Measurements from ENCODE around the gene PIGL. TPM values are rescaled to one million over a fixed set of nuclear protein-coding genes. Genes with fewer than 3 reads are reported as not detected.

The PIGL gene
- polyA plus RNA-seq, 6 donors from 2014 or later: 7.1 to 16.1 (median 9.5) TPM

DNA sequence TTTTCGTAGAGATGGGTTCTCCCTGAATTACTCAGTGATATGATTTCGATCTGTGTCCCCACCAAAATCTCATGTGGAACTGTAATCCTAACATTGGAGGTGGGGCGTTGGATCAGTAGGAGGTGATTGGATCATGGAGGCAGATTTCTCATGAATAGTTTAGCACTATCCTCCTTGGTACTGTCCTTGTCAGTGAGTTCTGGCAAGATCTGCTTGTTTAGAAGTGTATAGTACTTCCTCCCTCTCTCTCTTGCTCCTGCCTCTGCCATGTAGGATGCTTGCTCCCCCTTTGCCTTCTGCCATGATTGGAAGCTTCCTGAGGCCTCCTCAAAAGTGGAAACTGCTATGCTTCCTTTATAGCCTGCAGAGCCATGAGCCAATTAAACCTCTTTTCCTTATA lies 22.9 kb downstream of the PIGL start:
- ATAC-seq (ENCODE audit: low read depth in 2 of 2): no peak
- Mint-ChIP-seq H3K36me3 (no peaks in the 10 kb centered on the region), H3K4me3 (no peak overlapping the region), H3K27me3 (no peaks in the 10 kb centered on the region), H3K9me3 (no peaks in the 10 kb centered on the region), H3K4me1 (peaks cover 0 to 4% (median 3%) of the 10 kb centered on the region in 3 donors), H3K27ac (peak overlapping the region in 1 of 6 donors; percentile 95)
- DNase-seq: no peak

GRCh38 chr17:16241906-16242399 lies 24.9 kb downstream of the PIGL start:
- no peak for ATAC-seq (ENCODE audit: low read depth in 2 of 2)
- peaks cover 0 to 3% of the 10 kb centered on the region in 2 donors for H3K36me3 Mint-ChIP-seq
- H3K9me3 Mint-ChIP-seq: no peaks in the 10 kb centered on the region
- peaks cover 0 to 5% (median 3%) of the 10 kb centered on the region in 3 donors for H3K4me1 Mint-ChIP-seq
- no peak for DNase-seq
- H3K27me3 Mint-ChIP-seq: no peaks in the 10 kb centered on the region
- no peak overlapping the region for H3K4me3 Mint-ChIP-seq
- peak overlapping the region in 2 of 6 donors; percentile 31 to 51 for H3K27ac Mint-ChIP-seq

- ATAC-seq (ENCODE audit: low read depth in 2 of 2) (no peak), DNase-seq (no peak)
- Mint-ChIP-seq H3K4me1 (peaks cover 0 to 9% (median 3%) of the 10 kb centered on the region in 3 donors), H3K36me3 (peaks cover 4 to 9% of the 10 kb centered on the region in 2 donors), H3K27ac (no peak overlapping the region), H3K4me3 (no peak overlapping the region), H3K9me3 (no peaks in the 10 kb centered on the region), H3K27me3 (no peaks in the 10 kb centered on the region)
Observed at GRCh38 chr17:16243385-16243784, 26.4 kb downstream of the PIGL start.

- no peaks in the 10 kb centered on the region for H3K27me3 Mint-ChIP-seq
- ATAC-seq (ENCODE audit: low read depth in 2 of 2): no peak
- no peak overlapping the region for H3K4me3 Mint-ChIP-seq
Observed at GRCh38 chr17:16243801-16244567, 27.0 kb downstream of the PIGL start.

GRCh38 chr17:16247586-16247984 lies 30.6 kb downstream of the PIGL start:
- no peak for ATAC-seq (ENCODE audit: low read depth in 2 of 2)
- no peaks in the 10 kb centered on the region for H3K27me3 Mint-ChIP-seq
- H3K27ac Mint-ChIP-seq: no peak overlapping the region

More at GRCh38 chr17:16243801-16244567, 27.0 kb downstream of the PIGL start:
- Mint-ChIP-seq H3K27ac (no peak overlapping the region), H3K36me3 (peaks cover 8 to 15% of the 10 kb centered on the region in 2 donors), H3K9me3 (no peaks in the 10 kb centered on the region), H3K4me1 (peaks cover 0 to 13% (median 4%) of the 10 kb centered on the region in 3 donors)
- DNase-seq: no peak

GRCh38 chr17:16250635-16251034 lies 33.6 kb downstream of the PIGL start:
- Mint-ChIP-seq H3K27me3 (no peaks in the 10 kb centered on the region), H3K4me1 (peaks cover 1 to 9% (median 9%) of the 10 kb centered on the region in 3 donors), H3K27ac (peak overlapping the region in 2 of 6 donors; percentile 1 to 42), H3K4me3 (no peak overlapping the region), H3K9me3 (no peaks in the 10 kb centered on the region), H3K36me3 (peaks cover 14 to 15% of the 10 kb centered on the region in 2 donors)
- ATAC-seq (ENCODE audit: low read depth in 2 of 2) (no peak), DNase-seq (no peak)

More at GRCh38 chr17:16247586-16247984, 30.6 kb downstream of the PIGL start:
- Mint-ChIP-seq H3K4me3 (no peak overlapping the region), H3K4me1 (peaks cover 0 to 9% (median 1%) of the 10 kb centered on the region in 3 donors), H3K9me3 (no peaks in the 10 kb centered on the region), H3K36me3 (peaks cover 14 to 15% of the 10 kb centered on the region in 2 donors)
- no peak for DNase-seq

GRCh38 chr17:16251043-16251442 lies 34.0 kb downstream of the PIGL start:
- no peak for ATAC-seq (ENCODE audit: low read depth in 2 of 2)
- Mint-ChIP-seq H3K4me3 (no peak overlapping the region), H3K27ac (peak overlapping the region in 3 of 6 donors; percentile 1 to 65 (median 64))

GRCh38 chr17:16251556-16251955 lies 34.5 kb downstream of the PIGL start:
- peaks cover 14 to 15% of the 10 kb centered on the region in 2 donors for H3K36me3 Mint-ChIP-seq
- no peaks in the 10 kb centered on the region for H3K9me3 Mint-ChIP-seq
- peaks cover 1 to 10% (median 9%) of the 10 kb centered on the region in 3 donors for H3K4me1 Mint-ChIP-seq
- H3K4me3 Mint-ChIP-seq: no peak overlapping the region
- DNase-seq (no peak), ATAC-seq (ENCODE audit: low read depth in 2 of 2) (no peak)
- no peaks in the 10 kb centered on the region for H3K27me3 Mint-ChIP-seq
- H3K27ac Mint-ChIP-seq: peak overlapping the region in 1 of 6 donors; percentile 64

More at GRCh38 chr17:16251043-16251442, 34.0 kb downstream of the PIGL start:
- H3K4me1 Mint-ChIP-seq: peaks cover 1 to 10% (median 9%) of the 10 kb centered on the region in 3 donors
- H3K36me3 Mint-ChIP-seq: peaks cover 14 to 15% of the 10 kb centered on the region in 2 donors
- no peaks in the 10 kb centered on the region for H3K9me3 Mint-ChIP-seq
- no peak for DNase-seq
- no peaks in the 10 kb centered on the region for H3K27me3 Mint-ChIP-seq

DNA sequence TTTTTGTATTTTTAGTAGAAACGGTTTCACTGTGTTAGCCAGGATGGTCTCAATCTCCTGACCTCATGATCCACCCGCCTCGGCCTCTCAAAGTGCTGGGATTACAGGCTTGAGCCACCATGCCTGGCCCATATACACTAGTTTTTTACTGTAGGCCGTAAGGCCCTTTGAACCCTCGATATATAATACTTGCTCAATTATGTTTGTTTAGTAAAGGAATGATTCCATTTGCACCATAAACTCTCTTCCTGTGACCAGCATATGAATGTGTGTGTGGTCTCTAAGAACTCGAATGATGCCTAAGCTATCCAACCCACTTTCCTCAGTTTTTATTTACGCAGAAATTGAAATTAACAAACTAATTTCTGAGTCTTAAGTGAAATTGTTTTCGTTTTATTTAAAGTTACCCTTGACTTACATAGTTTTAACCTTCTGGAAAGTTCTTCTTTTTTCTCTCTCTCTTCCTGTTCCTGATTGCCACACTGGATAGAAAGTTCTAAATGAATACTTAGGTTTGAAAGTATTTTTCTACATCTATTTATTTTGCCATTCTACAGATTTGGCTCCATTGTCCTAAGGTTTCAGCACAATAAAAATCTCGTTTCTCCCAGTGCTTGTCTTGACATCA lies 37.9 kb downstream of the PIGL start:
- ATAC-seq (ENCODE audit: low read depth in 2 of 2): no peak
- Mint-ChIP-seq H3K4me1 (peaks cover 0 to 10% (median 0%) of the 10 kb centered on the region in 3 donors), H3K27ac (peak overlapping the region in 3 of 6 donors; percentile 24 to 77 (median 53)), H3K27me3 (no peaks in the 10 kb centered on the region), H3K4me3 (no peak overlapping the region), H3K9me3 (no peaks in the 10 kb centered on the region), H3K36me3 (peaks cover 0 to 6% of the 10 kb centered on the region in 2 donors)
- DNase-seq: no peak

GRCh38 chr17:16255481-16255921 lies 38.5 kb downstream of the PIGL start:
- no peak for DNase-seq
- no peaks in the 10 kb centered on the region for H3K9me3 Mint-ChIP-seq
- peaks cover 0 to 6% of the 10 kb centered on the region in 2 donors for H3K36me3 Mint-ChIP-seq
- peaks cover 0 to 10% (median 0%) of the 10 kb centered on the region in 3 donors for H3K4me1 Mint-ChIP-seq
- H3K27me3 Mint-ChIP-seq: no peaks in the 10 kb centered on the region
- peak overlapping the region in 1 of 6 donors; percentile 77 for H3K27ac Mint-ChIP-seq
- ATAC-seq (ENCODE audit: low read depth in 2 of 2): no peak
- no peak overlapping the region for H3K4me3 Mint-ChIP-seq

GRCh38 chr17:16258901-16259300 lies 41.9 kb downstream of the PIGL start:
- ATAC-seq (ENCODE audit: low read depth in 2 of 2) (no peak), DNase-seq (no peak)
- no peaks in the 10 kb centered on the region for H3K27me3 Mint-ChIP-seq
- H3K4me1 Mint-ChIP-seq: peaks cover 0 to 10% (median 0%) of the 10 kb centered on the region in 3 donors
- no peaks in the 10 kb centered on the region for H3K36me3 Mint-ChIP-seq
- no peak overlapping the region for H3K4me3 Mint-ChIP-seq
- H3K27ac Mint-ChIP-seq: no peak overlapping the region
- H3K9me3 Mint-ChIP-seq: no peaks in the 10 kb centered on the region

DNA sequence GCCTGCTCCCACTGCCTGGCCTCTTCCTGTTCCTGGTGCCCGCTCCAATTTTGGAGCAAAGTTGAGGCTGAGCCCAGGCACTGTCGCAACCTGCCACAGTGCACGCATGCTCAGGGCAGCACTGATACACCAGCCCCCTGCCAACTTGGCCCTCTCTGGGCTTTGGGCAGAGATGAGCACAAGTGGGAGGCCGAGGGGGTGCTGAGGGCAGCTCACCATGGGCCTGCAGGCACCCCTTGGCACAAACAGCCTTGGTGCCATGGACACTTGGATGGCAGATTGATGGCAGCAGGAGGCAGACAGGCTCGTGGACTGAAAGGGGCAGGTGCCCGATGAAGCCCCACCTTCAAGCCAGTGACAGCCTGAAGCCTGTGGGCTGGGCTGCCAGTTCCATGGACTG lies 42.9 kb downstream of the PIGL start:
- ATAC-seq (ENCODE audit: low read depth in 2 of 2) (no peak), DNase-seq (no peak)
- Mint-ChIP-seq H3K4me1 (peaks cover 0 to 8% (median 2%) of the 10 kb centered on the region in 3 donors), H3K27ac (no peak overlapping the region), H3K36me3 (no peaks in the 10 kb centered on the region), H3K9me3 (no peaks in the 10 kb centered on the region), H3K4me3 (no peak overlapping the region), H3K27me3 (no peaks in the 10 kb centered on the region)

DNA sequence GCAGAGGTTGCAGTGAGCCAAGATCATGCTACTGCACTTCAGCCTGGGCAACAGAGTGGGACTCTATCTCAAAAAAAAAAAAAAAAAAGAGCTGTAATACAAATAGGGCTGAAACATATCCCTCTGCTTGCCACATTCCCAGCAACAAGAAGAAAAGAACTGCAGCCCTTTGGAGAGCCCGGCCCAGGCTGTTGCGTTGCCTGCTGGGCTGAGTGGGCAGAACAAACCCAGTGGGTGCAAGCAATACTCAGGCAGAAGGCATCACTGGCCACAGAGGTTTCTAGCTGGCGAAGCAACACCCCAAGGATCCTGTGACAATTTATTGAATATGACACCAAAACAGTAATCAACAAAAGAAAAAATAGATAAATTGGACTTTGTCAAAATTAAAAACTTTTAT lies 44.0 kb downstream of the PIGL start:
- Mint-ChIP-seq H3K4me3 (no peak overlapping the region), H3K27ac (no peak overlapping the region), H3K36me3 (no peaks in the 10 kb centered on the region), H3K27me3 (no peaks in the 10 kb centered on the region), H3K4me1 (peaks cover 0 to 9% (median 4%) of the 10 kb centered on the region in 3 donors), H3K9me3 (no peaks in the 10 kb centered on the region)
- DNase-seq (no peak), ATAC-seq (ENCODE audit: low read depth in 2 of 2) (no peak)

Measured in naive B cell (primary cell).